Measurements from ENCODE around the gene TRPM8. TPM values are rescaled to one million over a fixed set of nuclear protein-coding genes. Genes with fewer than 3 reads are reported as not detected.
"Not testable (repeated sequence)": the region's sequence is repeated elsewhere in the genome, so short reads cannot be mapped to it uniquely, and the experiment has no call there.

The TRPM8 gene
- total RNA-seq: 0.41 TPM

DNA sequence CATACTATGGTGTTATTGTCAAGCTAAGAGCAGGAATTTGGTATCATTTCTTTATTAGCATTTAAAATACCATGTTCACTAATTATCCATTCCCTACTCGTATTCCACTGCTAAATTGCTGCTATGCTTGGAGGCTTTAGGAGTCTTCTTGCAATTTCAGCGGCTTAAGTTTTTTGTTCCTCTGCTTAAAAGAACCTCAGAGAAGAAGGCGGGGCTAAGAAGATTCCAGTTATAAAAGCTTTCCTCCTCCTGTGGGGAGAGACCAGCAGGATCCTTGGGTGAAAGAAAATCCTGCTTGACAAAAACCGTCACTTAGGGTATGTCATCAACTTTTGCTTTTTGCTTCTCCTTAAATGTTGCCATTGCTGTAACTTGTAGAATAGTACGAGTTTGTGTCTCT lies at the start of gene TRPM8:
Gene TRPM8 (plus strand): TSS at position 258 of the 400 bp plus-strand sequence. CDS start 9,165 bp downstream, outside the sequence.
- FAIRE-seq (no peak), DNase-seq (ENCODE audit: low spot score in 2 of 2) (no peak)

- no peak for FAIRE-seq
Measured at GRCh38 chr2:233867993-233868532, 49.1 kb upstream of the TRPM8 start, which contains the start of gene MSL3B. TSS of gene MSL3B (minus strand) at chr2:233868386.

GRCh38 chr2:233871432-233871831 lies 45.7 kb upstream of the TRPM8 start:
- DNase-seq (ENCODE audit: low spot score in 2 of 2): no peak

More at GRCh38 chr2:233867993-233868532, 49.1 kb upstream of the TRPM8 start, which contains the start of gene MSL3B:
- DNase-seq (ENCODE audit: low spot score in 2 of 2): peak; percentile 37 to 58

DNA sequence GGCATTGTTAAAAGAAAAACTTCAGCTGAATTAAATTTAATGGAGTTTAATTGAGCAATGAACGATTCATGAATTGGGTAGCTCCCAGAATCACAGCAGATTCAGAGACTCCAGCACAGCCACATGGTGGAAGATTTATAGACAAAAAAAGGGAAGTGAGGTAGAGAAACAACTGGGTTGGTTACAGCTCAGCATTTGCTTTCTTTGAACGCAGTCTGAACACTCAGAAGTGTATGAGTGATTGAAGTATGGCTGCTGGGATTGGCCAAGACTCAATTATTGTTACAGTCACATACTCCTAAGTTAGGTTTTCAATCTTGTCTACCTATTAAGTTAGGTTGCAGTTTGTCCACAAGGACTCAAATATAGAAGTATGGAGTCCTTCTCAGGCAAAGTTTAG lies 45.0 kb upstream of the TRPM8 start:
- not testable (repeated sequence) for FAIRE-seq; DNase-seq (ENCODE audit: low spot score in 2 of 2)

More at GRCh38 chr2:233871432-233871831, 45.7 kb upstream of the TRPM8 start:
- peak; percentile 23 for FAIRE-seq

DNA sequence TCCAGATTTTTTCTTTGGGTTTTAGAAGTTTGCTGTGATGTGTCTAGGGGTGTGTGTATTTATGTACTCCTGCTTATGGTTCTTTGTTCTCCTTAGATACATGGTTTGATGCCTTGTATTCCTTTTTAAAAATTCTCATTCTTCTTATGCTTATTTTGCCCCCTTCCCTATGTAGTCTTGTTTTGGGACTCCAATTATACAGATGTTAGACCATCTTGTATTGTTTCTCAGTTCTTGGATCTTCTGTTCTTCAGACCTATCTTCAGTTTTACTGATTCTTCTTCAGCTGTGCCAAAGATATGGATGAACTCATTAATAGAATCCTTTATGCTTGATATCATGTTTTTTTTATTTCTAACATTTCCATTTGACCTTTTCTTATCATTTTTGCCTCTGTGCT lies 34.8 kb upstream of the TRPM8 start:
- no peak for DNase-seq (ENCODE audit: low spot score in 2 of 2)
- FAIRE-seq: no peak

DNA sequence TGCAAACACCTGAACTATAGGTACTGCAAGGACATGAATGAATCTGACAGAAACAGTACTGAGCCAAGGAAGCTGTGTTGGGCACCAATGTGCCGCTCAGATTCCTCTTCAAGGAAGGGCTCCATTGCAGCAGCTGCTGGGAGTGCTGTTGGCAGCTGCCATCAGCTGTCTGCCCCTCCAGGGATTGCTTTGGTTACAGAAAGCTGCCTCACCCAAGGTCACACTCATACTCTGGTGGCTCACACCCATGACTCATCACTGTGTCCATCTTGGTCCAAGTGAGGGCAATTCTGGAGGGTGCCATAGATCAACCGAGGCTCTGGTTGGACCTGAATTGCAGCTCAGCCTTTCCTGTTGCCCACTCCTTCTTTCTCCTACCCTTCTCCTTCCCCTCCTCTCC lies 24.4 kb upstream of the TRPM8 start:
- no peak for FAIRE-seq
- DNase-seq (ENCODE audit: low spot score in 2 of 2): no peak

GRCh38 chr2:233896253-233896652 lies 20.9 kb upstream of the TRPM8 start:
- FAIRE-seq; DNase-seq (ENCODE audit: low spot score in 2 of 2): not testable (repeated sequence)

GRCh38 chr2:233901367-233901766 lies 15.8 kb upstream of the TRPM8 start:
- DNase-seq (ENCODE audit: low spot score in 2 of 2) (no peak), FAIRE-seq (no peak)

- no peak for DNase-seq (ENCODE audit: low spot score in 2 of 2)
- no peak for FAIRE-seq
Measured at GRCh38 chr2:233901884-233902283, 15.3 kb upstream of the TRPM8 start.

GRCh38 chr2:233905945-233906344 lies 11.2 kb upstream of the TRPM8 start:
- FAIRE-seq (no peak), DNase-seq (ENCODE audit: low spot score in 2 of 2) (no peak)

GRCh38 chr2:233907627-233908026 lies 9.5 kb upstream of the TRPM8 start:
- no peak for DNase-seq (ENCODE audit: low spot score in 2 of 2)
- no peak for FAIRE-seq

- FAIRE-seq (no peak), DNase-seq (ENCODE audit: low spot score in 2 of 2) (no peak)
Measured at GRCh38 chr2:233912691-233913423, 4.3 kb upstream of the TRPM8 start.

DNA sequence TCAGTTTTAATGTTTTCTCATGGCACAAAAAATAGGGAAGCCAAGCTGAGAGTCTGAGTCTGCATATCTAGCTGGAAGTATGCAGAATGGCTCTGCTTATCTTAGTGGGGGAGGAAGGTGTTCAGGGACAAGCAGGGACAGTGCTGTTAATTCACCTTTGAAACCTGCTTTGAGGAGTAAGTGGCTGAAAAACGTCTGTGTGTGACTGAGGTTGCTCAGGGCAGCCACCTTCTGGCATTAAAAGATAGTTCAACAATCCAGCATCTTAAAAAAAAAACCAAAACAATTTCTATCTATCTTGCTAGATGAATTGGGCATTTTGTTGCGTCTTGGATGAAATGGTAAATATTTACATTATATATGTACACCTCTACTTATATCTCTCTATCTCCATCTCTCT lies 2.0 kb upstream of the TRPM8 start:
- DNase-seq (ENCODE audit: low spot score in 2 of 2) (no peak), FAIRE-seq (no peak)

DNA sequence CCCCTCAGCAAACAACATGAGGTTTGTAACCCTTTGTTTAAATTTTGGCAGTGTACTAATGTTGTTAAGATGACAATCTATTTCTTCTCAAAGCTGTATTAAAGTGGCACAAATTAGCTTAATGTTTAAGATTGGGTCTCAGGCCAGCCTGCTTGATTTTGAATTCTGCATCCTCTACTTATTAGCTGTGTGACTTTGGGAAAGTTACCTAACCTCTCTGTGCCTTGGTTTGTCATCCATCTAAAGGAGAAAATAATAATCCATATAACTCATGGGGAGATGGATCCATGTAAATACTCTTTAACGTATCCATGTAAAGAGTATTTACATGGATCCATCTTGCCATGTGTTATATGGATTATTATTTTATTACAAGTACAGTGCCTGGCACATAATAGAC lies 2.1 kb downstream of the TRPM8 start:
- DNase-seq (ENCODE audit: low spot score in 2 of 2) (no peak), FAIRE-seq (no peak)

- FAIRE-seq (no peak), DNase-seq (ENCODE audit: low spot score in 2 of 2) (no peak)
Measured at GRCh38 chr2:233919938-233920337, 2.8 kb downstream of the TRPM8 start.

GRCh38 chr2:233922471-233922870 lies 5.3 kb downstream of the TRPM8 start:
- no peak for FAIRE-seq
- no peak for DNase-seq (ENCODE audit: low spot score in 2 of 2)

DNA sequence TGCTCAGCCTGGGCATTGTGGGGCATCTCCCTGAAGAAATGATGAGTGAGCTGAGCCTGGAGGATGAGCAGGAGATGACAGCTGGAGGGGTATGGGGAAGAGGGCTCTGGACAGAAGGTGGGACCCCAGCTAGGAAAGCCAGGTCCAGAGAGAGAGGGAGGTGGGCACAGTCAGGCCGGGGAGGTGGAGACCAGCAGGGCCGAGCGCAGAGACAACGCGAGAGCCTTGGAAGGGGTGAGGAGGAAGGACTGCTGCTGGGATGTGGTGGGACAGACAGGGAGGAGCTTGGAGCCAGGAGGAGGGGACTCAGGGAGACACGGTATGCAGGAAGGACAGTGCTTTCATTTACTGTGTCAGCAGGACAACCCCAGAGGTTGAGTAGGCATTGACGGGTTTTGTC lies 8.2 kb downstream of the TRPM8 start:
- no peak for DNase-seq (ENCODE audit: low spot score in 2 of 2)
- no peak for FAIRE-seq

DNA sequence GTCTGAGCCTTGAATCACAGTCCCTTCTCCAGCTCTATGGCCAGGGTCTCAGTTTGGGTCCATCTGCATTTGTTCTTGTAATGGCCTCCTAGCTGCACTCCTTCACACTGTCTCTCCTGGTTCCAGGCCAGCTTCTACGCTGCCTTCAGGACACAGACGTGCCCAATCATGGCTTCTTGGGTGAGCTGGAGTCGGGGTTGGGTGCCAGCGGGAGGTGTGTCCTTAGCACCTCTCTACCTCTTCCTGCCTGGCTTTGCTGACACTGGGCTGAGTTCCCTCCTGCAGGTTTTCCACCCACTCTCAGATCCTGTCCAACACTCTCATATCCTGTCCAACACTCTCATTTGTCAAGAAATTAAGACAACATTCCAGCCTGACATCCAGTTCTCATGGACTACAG lies 9.6 kb downstream of the TRPM8 start:
- DNase-seq (ENCODE audit: low spot score in 2 of 2) (no peak), FAIRE-seq (no peak)

- no peak for FAIRE-seq
- no peak for DNase-seq (ENCODE audit: low spot score in 2 of 2)
Measured at GRCh38 chr2:233928594-233929351, 11.6 kb downstream of the TRPM8 start.

DNA sequence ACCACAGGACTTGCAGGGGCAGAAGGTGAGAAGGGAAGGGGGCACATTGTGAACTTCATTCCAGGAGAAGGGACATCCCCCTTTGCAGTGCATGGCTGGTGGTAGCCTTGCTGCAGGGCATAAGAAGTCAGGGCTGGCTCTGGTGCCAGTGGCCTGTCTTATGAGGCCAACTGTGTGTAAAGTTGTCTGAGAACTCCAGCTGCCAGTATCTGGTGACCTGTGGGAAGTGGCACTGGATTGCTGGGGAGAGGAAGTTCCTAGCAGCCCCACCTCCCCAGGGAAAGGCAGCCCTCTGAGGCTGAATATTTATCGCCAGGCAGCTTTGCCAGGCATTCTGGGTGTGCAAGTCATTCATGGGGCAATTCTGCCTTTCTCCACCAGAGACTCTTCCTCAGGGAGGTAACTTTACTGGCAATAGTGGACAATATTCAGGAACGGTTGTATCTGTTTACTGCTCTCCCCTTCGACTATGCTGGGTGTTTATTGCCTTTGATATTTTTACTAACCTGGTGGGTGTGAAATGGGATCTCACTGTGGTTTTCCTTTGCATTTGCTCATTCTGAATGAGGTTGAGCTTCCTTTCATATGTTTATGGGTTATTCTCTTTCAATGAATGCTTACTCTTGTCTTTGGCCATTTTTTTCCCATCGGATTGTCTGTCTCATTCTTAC lies 12.3 kb downstream of the TRPM8 start:
- FAIRE-seq: no peak
- DNase-seq (ENCODE audit: low spot score in 2 of 2): no peak

- DNase-seq (ENCODE audit: low spot score in 2 of 2): no peak
- no peak for FAIRE-seq
Measured at GRCh38 chr2:233934524-233934923, 17.4 kb downstream of the TRPM8 start.
